Measurements from ENCODE around the gene CFAP91. TPM values are rescaled to one million over a fixed set of nuclear protein-coding genes. Genes with fewer than 3 reads are reported as not detected.

CFAP91 gene
- total RNA-seq, 1 donor from 2014 or later, result not detected

DNA sequence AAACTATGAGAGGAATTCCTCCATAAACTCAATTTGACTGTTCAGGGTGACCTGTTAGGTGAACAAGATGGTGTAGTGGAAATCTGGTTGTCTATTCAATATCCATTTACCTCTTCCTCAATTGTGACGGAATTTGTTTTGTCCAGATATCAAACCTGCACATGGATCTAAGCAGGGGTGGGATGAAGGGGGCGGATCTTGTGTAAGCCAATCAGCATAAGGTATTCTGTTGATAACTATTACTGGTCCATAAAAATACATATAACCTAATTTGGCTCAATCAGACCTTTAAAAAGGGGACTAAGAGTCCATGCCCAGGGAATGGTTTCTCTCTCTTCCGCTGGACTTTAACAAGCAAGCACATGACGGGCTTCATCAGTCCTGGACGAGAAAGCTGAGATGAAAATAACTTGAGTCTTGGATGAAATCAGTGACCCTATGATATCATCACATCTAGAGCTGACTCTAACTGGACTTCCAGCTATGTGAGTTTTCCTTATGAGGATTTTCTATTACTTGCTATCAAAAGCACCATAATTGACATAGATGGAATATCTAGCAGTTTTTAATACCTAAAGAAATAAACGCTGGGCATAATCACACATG, 36.8 kb upstream of the CFAP91 start:
- TF ChIP-seq, protein P1, sequence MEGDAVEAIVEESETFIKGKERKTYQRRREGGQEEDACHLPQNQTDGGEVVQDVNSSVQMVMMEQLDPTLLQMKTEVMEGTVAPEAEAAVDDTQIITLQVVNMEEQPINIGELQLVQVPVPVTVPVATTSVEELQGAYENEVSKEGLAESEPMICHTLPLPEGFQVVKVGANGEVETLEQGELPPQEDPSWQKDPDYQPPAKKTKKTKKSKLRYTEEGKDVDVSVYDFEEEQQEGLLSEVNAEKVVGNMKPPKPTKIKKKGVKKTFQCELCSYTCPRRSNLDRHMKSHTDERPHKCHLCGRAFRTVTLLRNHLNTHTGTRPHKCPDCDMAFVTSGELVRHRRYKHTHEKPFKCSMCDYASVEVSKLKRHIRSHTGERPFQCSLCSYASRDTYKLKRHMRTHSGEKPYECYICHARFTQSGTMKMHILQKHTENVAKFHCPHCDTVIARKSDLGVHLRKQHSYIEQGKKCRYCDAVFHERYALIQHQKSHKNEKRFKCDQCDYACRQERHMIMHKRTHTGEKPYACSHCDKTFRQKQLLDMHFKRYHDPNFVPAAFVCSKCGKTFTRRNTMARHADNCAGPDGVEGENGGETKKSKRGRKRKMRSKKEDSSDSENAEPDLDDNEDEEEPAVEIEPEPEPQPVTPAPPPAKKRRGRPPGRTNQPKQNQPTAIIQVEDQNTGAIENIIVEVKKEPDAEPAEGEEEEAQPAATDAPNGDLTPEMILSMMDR (IDR thresholded peaks at IDR 0.05; ENCODE audit: insufficient read depth, low read length, severe bottlenecking), result no peak
- no peak overlapping the region for H3K4me3 ChIP-seq (ENCODE audit: low read depth, low read length)
- FAIRE-seq (no peak), DNase-seq (ENCODE audit: low read depth) (no peak)
- H3K27me3 ChIP-seq (ENCODE audit: control insufficient read depth, insufficient read depth, low read length), result no peaks in the 10 kb centered on the region
- H3K36me3 ChIP-seq (ENCODE audit: control insufficient read depth, insufficient read depth, low read length), result peaks cover 1% of the 10 kb centered on the region

- FAIRE-seq (no peak), DNase-seq (ENCODE audit: low read depth) (no peak)
- TF ChIP-seq, protein P1 (IDR thresholded peaks at IDR 0.05; ENCODE audit: insufficient read depth, low read length, severe bottlenecking), result no peak
- H3K4me3 ChIP-seq (ENCODE audit: low read depth, low read length), result no peak overlapping the region
- peaks cover 10% of the 10 kb centered on the region for H3K36me3 ChIP-seq (ENCODE audit: control insufficient read depth, insufficient read depth, low read length)
- no peaks in the 10 kb centered on the region for H3K27me3 ChIP-seq (ENCODE audit: control insufficient read depth, insufficient read depth, low read length)
Observed at GRCh38 chr3:119669906-119670570, 32.8 kb upstream of the CFAP91 start.

- DNase-seq (ENCODE audit: low read depth), result no peak
- no peak overlapping the region for H3K4me3 ChIP-seq (ENCODE audit: low read depth, low read length)
- H3K36me3 ChIP-seq (ENCODE audit: control insufficient read depth, insufficient read depth, low read length), result peaks cover 10% of the 10 kb centered on the region
- no peaks in the 10 kb centered on the region for H3K27me3 ChIP-seq (ENCODE audit: control insufficient read depth, insufficient read depth, low read length)
- no peak for FAIRE-seq
- TF ChIP-seq, protein P1 (IDR thresholded peaks at IDR 0.05; ENCODE audit: insufficient read depth, low read length, severe bottlenecking), result no peak
Observed at GRCh38 chr3:119672776-119673175, 30.0 kb upstream of the CFAP91 start.

DNA sequence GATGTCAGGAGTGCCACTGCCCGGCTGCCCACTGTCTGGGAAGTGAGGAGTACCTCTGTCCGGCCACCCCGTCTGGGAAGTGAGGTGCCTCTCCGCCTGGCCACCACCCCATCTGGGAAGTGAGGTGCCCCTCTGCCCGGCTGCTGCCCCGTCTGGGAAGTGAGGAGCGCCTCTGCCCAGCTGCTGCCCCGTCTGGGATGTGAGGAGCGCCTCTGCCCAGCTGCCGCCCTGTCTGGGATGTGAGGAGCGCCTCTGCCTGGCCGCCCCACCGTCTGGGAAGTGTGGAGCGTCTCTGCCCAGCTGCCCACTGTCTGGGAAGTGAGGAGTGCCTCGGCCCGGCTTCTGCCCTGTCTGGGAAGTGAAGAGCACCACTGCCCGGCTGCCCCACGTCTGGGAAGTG, 28.9 kb upstream of the CFAP91 start:
- no peaks in the 10 kb centered on the region for H3K27me3 ChIP-seq (ENCODE audit: control insufficient read depth, insufficient read depth, low read length)
- DNase-seq (ENCODE audit: low read depth), result no peak
- TF ChIP-seq, protein P1 (IDR thresholded peaks at IDR 0.05; ENCODE audit: insufficient read depth, low read length, severe bottlenecking), result no peak
- peaks cover 10% of the 10 kb centered on the region for H3K36me3 ChIP-seq (ENCODE audit: control insufficient read depth, insufficient read depth, low read length)
- no peak overlapping the region for H3K4me3 ChIP-seq (ENCODE audit: low read depth, low read length)
- no peak for FAIRE-seq

DNA sequence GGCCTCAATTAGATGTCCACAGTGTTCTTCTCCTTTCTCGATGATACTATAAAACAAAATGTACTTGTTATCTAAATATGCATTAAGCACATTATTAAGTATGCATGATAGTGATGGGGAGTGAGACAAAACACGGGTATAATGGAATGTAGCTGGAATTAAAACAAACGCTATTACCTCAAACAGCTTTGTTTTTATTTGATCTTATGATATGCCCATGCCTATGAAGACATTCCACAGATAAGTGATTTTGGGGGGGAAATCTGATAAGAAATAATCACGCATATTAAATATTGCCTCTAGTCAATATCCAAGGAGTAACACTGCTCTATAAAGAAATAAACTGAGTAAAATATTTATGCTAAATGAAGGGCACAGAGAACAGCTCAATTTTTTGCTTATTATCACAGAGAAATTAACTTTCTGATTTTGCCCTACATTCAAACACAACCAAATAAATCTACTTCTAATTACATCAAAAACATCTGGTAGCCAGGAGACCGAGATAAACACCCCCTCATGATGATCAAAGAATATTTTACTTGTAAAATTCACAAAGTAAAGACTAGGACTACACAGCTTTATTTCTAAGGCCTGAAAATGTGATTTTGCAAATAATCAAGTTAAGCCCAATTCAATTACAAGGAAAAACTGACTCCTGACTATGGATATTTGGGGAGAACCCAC, 27.5 kb upstream of the CFAP91 start:
- no peak overlapping the region for H3K4me3 ChIP-seq (ENCODE audit: low read depth, low read length)

More for the DNA sequence above, 27.5 kb upstream of the CFAP91 start:
- Histone ChIP-seq H3K27me3 (ENCODE audit: control insufficient read depth, insufficient read depth, low read length) (no peaks in the 10 kb centered on the region), H3K36me3 (ENCODE audit: control insufficient read depth, insufficient read depth, low read length) (peaks cover 8% of the 10 kb centered on the region)
- FAIRE-seq (no peak), DNase-seq (ENCODE audit: low read depth) (no peak)
- TF ChIP-seq, protein P1 (IDR thresholded peaks at IDR 0.05; ENCODE audit: insufficient read depth, low read length, severe bottlenecking), result no peak
